Astrocyte (in vitro differentiated cells and primary cell): ENCODE results near the gene EPHA6.

Experiments
- CTCF ChIP-seq: IDR thresholded peaks from 2 replicates; pipeline ENCODE4 v1.5.1; 2011; ENCODE audit warnings: low read depth, mild to moderate bottlenecking, inconsistent platforms, low read length, moderate library complexity; ENCODE audit not compliant: insufficient read depth
- EZH2 ChIP-seq: IDR thresholded peaks from 2 replicates; pipeline ENCODE4 v1.6.1; 2012; ENCODE audit warnings: mild to moderate bottlenecking, low read length, inconsistent platforms; ENCODE audit not compliant: insufficient read depth

- no peak for TF ChIP-seq CTCF
- no peak for TF ChIP-seq EZH2
These were observed 427.0 kb downstream of the EPHA6 start for GRCh38 chr3:97241417-97241816.
